Stimulated activated CD4-positive, alpha-beta T cell treated with anti-CD3 and anti-CD28 coated beads, Interleukin-15, amount 100 ng/mL, for 1 hour (primary cell): ENCODE results near the gene SHOX.

ENCODE experiments used
- DNase-seq, 2 donors: peaks; one replicate each; pipeline ENCODE4 v3.0.0-alpha.2; 2020; ENCODE audit warnings: low read depth in 1 of 2, low spot score in 1 of 2

The SHOX gene

DNA sequence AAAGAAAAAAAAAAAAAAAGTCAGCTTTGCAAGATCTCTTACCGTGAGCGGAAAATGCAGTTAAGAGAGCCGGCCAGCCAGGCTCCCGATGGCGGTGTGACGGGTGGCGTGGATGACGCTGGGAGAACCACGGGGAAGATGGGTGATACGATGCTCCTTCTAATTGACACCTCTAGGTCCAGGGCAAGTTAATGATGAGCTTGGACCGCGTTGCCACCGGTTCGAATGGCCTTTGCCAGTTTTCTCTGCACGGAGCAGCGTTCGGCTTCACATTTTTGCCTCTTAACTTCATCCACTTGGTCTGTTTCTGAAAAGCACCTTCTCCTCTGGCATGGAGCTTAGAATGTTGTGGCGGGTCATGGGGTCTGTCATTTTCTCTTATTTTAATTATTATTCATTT lies 33.2 kb downstream of the SHOX start:
- no peak for DNase-seq

DNA sequence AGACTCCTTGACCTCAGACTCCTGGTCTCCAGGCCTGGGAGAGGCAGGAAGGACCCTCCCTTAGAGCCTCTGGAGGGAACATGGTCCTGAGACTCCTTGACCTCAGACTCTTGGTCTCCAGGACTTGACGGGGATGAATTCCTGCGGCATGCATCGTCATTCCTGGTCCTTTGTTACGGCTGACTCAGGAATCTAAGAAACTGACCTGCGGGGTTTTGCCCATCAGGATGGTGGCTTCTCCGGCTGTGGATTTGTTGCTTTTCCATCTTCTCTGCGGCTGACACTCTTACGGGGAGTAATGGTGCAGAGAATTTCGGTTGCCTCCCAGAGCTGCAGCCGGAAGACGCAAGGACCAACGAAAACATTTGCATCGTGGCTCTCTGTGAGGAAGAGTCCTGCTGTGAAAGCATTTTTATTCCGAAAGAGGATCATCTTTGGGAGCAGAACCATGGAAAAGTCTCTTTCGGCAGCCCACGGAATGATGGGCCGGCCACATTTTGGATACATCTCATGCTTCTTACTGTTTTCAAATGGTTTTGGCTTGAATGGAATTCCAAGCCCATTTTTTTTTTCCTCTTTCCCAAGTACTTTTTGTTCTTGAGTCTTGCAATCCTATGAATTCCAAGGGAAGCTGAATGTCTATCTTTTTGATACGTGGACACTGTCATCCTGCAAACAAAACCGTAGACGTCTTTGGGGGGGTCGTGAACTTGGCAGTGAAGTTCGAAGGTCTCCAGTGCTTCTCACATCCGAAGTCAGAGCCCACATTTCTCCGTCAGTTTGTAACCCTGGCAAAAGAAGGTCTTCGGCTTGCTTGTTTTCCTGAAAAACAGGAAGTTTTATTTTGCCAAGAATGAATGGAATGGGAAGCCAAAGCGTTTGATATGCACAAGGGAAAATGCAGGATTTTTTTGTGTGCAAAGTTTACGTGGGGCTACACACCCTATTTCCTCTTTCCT lies 36.5 kb downstream of the SHOX start:
- no peak for DNase-seq

DNA sequence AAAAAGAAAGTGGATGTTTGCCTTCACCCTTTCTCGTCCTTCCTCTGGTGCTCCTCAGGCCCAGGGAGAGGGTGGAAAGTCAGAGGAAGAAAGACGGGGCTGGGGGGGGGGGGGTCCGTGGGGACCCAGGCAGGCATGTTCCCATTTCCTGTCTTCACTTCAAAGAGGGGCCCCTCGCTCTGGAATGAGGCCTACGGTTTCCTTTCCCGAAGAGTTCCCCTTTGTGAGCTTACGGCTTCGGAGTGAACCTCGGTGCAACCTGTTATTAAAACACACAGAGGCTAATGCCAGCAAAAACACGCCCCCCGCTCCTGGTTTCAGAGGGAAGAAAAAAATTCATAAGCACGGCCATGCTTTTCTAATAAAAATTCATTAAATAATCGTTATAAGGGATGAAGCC lies 40.1 kb downstream of the SHOX start:
- no peak for DNase-seq

DNA sequence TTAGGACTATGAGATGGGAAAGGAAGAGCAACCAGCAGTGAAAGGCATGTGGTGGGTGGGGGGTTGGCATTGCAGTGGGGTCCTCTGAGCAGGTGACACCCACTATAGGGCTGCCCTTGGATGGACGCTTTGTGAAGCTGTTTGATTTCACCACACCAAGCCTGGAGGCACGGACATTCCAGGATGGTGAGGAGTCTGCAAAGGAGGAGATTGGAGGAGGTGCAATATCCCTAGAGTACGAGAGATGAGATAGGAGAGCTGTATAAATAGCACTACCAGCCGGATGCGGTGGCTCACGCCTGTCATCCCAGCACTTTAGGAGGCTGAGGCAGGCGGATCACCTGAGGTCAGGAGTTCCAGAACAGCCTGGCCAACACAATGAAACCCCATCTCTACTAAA lies 42.3 kb downstream of the SHOX start:
- DNase-seq, result no peak

DNA sequence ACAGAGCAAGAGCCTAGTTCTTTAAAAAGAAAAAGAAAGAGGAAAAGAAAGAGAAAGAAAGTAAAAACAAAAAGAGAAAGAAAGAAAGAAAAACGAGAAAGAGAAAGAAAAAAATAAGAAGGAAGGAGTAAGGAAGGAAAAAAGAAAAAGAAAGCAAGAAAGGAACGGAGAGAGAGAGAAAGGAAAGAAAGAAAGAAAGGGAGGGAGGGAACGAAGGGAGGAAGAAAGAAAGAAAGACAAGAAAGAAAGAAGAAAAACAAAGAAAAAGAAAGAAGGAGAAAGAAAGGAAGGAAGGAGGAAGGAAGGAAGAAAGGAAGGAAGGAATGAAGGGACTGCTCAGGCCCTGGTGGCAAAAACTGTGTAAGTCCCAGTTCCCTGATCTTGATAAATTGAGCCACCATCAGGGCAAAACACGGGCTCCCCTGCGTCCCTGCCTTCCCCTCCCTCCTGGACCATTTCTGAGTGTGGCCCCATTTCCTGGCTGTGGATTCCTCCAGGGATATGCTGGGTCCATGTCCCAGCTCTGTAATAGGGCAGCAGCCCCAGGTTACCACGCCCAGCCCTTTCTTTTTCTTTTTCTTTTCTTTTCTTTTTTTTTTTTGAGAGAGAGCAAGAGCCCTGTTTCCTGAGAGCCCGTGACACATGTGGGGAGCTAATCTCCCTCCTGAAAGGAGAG lies 44.8 kb downstream of the SHOX start:
- DNase-seq, result no peak

DNA sequence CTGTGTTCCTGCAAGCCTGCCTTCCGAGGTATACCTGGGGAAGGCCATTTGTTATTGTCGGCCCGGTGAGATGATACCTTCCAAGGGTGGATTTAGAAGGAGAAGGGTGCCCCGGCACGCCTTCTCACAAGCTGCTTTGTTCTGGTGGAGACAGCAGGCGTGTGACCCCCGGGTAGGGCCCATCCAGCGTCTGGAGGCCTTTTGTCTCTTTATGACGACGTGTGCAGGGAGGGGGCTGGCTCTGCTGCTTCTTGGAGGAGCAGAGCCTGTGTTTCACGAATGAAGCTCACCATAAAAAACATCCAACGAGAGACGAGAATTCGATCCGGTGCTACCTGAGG lies 45.3 kb downstream of the SHOX start:
- DNase-seq, result no peak

DNA sequence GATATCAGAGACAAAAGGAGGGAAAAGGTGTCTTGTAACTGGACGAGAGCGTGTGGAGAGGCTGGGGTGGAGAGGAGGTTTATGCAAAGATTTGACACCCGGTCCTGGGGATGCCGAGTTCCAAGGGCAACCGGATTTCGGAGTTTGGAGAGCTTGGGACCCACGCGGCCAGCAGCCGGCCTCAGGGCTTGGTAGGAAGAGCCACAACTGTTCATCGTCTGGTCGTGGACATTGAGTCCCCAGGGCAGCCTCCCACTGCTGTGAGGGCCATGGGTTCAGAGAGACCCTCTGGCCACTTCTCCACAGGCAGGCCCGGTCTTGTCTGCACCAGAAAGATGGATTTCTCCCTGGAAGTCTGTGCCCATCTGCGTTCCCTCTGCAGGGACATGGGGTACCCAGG lies 46.8 kb downstream of the SHOX start:
- no peak for DNase-seq

DNA sequence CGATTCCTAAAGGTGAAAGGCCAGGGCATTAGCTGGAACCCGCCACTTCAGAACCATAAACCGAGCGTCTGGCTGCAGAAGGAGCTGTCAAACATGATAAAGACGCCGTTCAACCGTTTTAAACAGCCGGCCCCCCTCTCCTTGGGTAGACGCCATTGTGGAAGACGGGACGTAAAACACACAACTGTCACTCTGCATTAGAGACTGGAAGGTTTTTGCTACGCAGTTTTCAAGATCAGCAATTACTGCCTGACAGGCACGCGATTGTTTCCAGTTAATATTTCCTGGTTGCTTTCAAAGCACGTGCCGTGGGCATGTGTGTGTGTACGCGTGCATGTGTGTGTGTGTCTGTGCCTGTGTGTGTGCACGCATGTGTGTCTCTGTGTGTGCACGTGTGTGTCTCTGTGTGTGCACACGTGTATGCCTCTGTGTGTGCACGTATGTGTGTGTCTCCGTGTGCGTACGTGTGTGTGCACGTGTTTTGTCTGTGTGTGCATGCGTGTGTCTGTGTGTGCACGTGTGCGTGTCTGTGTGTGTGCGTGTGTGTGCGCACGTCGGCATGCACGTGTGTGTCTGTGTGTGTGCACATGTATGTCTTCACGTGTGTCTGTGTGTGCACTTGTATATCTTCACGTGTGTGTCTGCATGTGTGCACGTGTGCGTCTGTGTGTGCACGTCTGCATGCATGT lies 48.8 kb downstream of the SHOX start:
- DNase-seq, result no peak

DNA sequence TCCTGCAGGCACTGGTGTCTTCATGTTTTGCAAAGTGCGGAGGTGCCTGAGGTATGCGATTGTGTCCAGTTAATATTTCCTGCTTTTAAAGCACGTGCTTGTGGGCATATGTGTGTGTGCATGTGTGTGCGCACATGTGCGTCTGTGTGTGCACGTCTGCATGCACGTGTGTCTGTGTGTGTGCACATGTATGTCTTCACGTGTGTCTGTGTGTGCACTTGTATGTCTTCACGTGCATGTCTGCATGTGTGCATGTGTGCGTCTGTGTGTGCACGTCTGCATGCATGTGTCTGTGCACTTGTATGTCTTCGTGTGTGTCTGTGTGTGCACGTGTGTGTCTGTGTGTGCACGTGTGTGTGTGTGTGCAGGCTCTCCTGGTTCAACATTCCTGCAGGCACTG lies 49.5 kb downstream of the SHOX start:
- DNase-seq, result no peak

DNA sequence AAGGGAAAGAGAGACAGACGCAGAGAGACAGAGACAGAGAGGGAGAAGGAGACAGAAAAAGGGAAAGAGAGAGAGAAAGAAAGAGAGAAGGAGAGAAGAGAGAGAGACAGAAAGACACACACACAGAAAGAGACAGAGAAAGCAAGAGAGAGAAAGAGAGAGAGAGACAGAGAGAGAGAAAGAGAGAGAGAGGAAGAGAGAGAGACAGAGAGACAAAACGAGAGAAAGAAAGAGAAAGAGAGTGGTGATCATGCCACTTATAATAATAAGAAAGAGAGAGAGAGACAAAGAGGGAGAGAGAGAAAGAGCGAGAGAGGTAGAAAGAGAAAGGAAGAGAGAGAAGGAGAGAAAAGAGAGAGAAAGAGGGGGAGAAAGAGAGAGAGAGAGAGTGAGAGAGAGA lies 51.4 kb downstream of the SHOX start:
- DNase-seq, result no peak

DNA sequence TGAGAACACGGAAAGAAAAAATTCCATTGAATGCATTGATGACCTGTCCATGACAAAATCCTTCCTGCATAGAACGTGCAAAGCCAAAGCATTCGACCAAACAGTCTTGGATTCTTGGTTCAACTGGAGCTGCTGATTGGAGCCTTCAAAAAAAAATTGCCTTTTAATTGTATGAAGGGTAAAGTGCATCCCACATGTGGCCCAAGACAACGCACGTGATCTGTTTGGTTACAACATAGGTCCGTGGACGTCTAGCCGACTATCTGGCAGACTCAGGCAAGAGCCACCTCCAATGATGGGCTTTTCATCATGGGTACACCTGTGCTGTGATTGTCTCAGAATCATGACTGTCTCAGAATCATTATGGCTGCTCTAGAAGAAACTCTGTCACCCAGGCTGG lies 52.3 kb downstream of the SHOX start:
- DNase-seq, result no peak

DNA sequence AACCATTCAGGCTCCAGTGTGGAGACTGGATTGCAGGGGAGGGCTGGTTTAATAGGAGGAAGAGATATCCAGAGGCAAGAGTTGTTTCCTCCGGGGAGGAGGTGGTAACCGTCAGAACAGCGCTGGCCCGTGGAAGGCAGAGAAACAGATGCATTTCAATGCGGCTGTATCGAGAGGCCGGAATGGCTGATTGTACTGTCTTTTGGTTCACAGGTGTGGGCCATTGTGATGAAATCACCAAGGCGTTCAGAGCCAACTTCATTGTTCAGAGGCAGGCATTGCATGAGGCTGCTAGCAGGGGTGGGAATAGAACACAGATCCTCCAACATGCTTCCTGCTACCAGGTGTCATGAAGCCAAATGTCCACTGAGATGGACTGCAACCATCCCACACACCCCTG lies 53.0 kb downstream of the SHOX start:
- no peak for DNase-seq

DNA sequence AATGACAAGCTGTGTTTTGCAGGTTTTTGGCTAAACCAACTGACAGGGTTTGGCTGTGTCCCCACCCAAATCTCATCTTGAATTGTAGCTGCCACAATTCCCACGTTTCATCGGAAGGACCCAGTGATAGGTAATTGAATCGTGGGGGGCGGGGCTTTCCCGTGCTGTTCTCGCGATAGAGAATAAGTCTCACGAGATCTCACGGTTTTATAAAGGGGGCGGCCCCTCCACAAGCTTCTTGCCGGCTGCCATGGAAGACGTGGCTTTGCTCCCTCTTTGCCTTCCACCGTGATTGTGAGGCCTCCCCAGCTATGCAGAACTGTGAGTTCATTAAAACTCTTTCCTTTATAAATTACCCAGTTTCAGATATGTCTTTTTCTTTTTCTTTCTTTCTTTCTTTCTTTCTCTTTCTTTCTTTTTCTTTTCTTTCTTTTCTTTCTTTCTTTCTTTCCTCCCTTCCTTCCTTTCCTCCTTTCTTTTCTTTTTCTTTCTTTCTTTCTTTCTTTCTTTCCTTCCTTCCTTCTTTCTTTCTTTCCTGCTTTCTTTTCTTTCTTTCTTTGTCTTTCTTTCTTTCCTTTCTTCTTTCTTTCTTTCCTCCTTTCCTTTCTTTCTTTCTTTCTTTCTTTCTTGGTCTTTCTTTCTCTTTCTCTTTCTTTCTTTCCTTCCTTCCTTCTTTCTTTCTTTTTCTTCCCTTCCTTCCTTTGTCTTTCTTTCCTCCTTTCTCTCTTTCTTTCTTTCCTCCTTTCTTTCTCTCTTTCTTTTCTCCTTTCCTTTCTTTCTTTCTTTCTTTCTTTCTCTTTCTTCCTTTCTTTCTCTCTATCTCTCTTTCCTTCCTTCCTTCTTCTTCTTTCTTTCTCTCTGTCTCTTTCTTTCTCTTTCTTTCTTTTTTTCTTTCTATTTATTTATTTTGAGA lies 54.8 kb downstream of the SHOX start:
- no peak for DNase-seq

DNA sequence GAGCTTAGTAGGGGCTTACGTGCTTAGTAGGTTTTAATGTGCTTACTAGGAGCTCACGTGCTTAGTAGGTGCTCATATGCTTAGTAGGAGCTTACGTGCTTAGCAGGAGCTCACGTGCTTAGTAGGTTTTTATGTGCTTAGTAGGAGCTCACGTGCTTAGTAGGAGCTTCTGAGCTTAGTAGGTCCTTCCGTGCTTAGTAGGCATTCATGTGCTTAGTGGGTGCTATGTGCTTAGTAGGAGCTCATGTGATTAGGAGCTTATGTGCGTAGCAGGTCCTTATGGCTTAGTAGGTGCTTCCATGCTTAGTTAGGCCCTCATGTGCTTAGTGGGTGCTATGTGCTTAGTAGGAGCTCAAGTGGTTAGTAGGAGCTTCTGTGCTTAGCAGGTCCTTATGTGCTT lies 59.4 kb downstream of the SHOX start:
- DNase-seq, result no peak

DNA sequence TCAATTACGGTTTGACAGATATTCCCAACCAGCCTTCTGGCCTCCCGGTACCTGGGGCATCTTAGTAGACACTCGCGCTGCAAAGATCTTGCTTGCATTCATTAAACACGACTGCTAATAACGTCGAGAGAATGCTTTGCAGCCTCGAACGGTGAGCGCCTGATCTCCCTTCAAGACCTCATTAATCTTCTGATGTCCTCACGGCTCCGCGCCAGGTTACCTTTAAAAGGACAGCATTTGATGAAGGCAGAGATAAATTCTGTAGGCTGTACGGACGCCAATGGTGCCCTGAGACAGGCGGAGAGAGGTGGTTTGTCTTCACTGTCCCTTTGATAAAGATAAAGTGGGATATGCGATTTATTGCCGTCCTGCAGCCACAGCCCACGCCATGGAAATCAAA lies 64.2 kb downstream of the SHOX start:
- DNase-seq, result no peak

DNA sequence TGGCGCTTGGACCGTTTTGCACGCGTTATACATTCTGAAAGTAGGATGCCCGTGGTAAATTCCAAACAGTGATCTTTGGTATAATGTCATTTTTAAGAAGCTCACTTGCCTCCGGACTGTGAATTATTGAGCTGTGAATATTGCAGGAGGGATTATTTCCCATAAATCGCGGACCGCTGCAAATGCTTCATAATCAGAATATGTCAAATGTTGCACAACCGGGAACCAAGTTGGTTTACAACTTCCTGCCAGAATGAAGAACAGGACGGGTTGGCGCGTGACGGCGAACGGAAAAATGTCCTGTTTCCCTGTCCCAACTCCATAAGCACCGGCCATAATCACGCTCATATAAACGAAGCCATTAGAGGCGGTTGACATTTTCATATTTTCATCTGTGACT lies 67.6 kb downstream of the SHOX start:
- no peak for DNase-seq

DNA sequence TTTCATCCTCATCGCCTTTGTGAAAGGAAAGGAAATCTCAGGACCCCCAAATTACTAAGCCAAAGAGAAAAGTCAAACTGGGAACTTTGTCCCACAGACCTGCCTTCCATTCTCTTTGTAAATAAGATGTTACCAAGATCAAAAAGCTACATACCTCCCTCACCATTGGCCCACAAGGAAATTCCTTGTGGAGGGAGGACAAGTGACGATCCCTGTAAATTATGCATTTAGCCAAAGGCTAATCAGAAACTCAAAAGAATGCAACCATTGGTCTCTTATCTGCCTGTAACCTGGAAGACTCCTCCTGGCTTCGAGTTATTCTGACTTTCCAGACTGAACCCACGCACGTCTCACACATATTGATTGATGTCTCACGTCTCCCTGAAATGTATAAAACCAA lies 70.3 kb downstream of the SHOX start:
- DNase-seq, result no peak

DNA sequence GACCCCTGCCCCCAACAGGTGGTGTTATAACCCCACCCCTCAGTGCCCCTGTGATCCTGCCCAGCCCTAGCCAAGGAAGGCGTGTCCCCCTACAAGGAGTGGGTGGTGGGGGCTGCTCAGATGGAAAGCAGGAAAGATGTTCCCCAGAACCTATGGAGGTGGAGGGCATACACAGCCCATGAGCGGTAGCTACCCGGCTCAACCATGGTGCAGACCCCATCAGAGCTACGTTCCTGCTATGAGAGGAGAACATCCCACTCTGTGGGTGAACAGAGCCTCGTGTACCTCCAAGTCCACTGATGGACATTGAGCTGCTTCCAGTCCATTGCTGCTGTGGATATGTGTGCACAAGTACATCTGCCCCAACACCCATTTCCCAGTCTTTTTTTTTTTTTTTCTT lies 71.1 kb downstream of the SHOX start:
- DNase-seq, result no peak

DNA sequence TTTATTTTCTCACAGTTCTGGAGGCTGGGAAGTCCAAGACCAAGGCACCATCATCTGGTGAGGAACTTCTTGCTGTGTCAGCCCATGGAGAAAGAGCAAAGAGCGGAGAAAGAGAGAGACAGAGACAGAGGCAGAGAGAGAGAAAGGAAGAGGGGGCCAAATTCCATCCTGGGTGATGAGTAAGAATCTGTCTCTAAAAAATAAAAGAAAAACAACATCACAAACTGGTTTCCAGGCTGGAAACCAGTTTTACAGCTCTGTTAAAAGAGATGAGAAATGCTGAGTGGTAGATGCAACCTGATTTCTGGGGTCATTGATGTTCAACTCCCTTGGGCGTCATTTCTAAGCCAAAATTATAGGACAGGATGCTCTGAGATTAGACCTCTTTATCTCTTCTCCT lies 72.9 kb downstream of the SHOX start:
- no peak for DNase-seq

DNA sequence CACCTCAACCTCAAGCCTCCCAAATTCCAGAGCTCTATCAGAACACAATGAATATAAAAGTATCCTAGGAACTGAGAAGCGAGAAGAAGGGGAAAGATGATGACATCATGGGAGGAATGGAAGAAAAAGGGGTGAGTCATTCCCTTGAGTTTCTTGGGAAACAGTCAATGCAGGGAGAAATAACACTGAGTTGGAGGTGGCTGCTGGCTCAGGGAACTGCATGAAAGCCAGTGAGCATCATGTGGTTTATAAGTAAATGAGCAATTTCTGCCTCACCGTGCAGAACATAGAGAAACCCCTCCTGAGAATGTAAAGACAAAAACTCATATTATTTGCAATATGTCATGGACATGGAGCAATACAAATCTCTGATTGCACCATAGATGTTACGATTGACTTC lies 73.3 kb downstream of the SHOX start:
- no peak for DNase-seq
